AG04449 (cell line): ENCODE results near the gene ZNF292.
"Not testable (repeated sequence)": the region's sequence is repeated elsewhere in the genome, so short reads cannot be mapped to it uniquely, and the experiment has no call there.

Experiments
- CTCF ChIA-PET: fragments of 350-600 bp; formaldehyde crosslinking; extraction: SDS; loops from one replicate; lab custom pipeline; 2021; ENCODE audit warnings: antibody characterized with exemption; lab: Yijun Ruan, JAX
- POLR2A ChIA-PET: fragments of 400-600, 350-600 bp; formaldehyde crosslinking; extraction: SDS; loops from one replicate; lab custom pipeline; 2020; ENCODE audit warnings: antibody characterized with exemption, inconsistent platforms; lab: Yijun Ruan, JAX
- DNase-seq: peaks from one replicate; pipeline ENCODE4 v3.0.0-alpha.2; 2010; ENCODE audit warnings: low read depth, low spot score
- H3K4me3 ChIP-seq: 2 replicates; pipeline ENCODE4 v1.5.1; 2011; ENCODE audit warnings: low read depth, mild to moderate bottlenecking, control low read depth, low read length
- TF ChIP-seq, protein P1 (sequence below): IDR thresholded peaks from one replicate; pipeline ENCODE4 v1.5.1; 2011; ENCODE audit warnings: mild to moderate bottlenecking, moderate library complexity, low read length, control low read depth, inconsistent platforms; ENCODE audit not compliant: insufficient read depth; ENCODE audit errors: missing control alignments

Gene ZNF292

DNA sequence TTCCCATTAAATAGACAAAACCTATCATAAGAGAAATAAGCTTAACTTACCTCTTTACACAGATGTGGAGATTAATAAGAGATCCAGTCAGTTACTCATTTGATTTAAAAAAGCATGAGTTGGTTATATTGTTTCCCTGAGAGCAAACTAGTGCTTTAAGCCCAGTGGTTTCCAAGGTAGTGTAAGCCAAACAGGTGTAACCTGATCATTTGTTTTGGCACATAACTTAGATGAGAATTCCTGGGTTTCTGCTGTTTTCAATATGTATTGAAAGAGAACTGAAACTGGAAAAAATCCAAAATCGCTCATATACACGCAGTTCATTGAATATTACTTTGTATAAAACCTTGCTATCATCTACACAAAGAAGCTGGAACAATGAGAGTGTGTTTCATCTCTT, 136.5 kb downstream of the ZNF292 start:
- ChIA-PET CTCF (interaction anchor here (0.8 to 2.2 kb wide), 2 partner anchors 30 to 31 kb away, joined by 3 to 9 read pairs; partner anchors contain the start of gene SMIM8), POLR2A (no interaction called here)
- TF ChIP-seq, protein P1, sequence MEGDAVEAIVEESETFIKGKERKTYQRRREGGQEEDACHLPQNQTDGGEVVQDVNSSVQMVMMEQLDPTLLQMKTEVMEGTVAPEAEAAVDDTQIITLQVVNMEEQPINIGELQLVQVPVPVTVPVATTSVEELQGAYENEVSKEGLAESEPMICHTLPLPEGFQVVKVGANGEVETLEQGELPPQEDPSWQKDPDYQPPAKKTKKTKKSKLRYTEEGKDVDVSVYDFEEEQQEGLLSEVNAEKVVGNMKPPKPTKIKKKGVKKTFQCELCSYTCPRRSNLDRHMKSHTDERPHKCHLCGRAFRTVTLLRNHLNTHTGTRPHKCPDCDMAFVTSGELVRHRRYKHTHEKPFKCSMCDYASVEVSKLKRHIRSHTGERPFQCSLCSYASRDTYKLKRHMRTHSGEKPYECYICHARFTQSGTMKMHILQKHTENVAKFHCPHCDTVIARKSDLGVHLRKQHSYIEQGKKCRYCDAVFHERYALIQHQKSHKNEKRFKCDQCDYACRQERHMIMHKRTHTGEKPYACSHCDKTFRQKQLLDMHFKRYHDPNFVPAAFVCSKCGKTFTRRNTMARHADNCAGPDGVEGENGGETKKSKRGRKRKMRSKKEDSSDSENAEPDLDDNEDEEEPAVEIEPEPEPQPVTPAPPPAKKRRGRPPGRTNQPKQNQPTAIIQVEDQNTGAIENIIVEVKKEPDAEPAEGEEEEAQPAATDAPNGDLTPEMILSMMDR, result no peak
- DNase-seq, result no peak
- H3K4me3 ChIP-seq, result no peak overlapping the region

DNA sequence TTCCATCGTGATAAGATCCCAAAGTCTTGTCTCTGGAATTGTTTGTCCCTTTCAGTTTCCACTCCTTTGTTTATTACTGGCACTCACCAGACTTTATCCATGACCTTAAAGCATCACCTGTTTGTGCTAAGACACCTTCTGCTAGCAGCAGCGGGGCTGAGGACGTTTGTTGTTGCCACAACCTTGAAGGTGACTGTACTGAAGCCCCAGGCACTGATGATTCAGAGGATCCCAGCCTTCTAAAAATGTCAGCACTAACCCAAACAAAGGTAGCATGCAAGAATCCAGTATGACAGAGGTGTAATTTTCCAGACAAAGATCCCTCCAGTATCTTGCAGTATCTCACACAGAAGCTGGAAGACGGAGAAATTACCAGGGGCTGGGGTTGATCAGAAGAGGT, 138.2 kb downstream of the ZNF292 start:
- TF ChIP-seq, protein P1, result no peak
- ChIA-PET CTCF (no interaction called here), POLR2A (no interaction called here)
- no peak for DNase-seq
- H3K4me3 ChIP-seq, result no peak overlapping the region

DNA sequence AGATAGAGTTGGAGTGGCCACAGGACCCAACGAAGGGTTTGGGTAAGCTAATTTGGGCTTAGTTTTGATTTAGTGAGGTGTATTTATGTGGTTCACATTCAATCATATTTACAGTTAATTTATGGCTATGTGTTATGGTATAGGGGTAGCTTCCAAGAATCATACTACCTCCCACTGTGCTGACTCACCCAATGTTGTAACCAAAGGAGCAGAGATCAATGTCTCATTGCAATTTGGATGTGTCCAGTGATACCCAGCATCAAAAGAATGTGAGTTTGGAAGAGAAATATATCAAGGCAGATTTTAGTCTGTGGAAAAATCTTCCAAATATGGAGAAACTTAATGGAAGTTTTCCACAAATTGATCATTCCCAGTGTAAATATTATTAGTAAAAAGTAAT, 141.8 kb downstream of the ZNF292 start:
- TF ChIP-seq, protein P1, result no peak
- no peak for DNase-seq
- ChIA-PET POLR2A (no interaction called here), CTCF (no interaction called here)
- H3K4me3 ChIP-seq, result no peak overlapping the region

DNA sequence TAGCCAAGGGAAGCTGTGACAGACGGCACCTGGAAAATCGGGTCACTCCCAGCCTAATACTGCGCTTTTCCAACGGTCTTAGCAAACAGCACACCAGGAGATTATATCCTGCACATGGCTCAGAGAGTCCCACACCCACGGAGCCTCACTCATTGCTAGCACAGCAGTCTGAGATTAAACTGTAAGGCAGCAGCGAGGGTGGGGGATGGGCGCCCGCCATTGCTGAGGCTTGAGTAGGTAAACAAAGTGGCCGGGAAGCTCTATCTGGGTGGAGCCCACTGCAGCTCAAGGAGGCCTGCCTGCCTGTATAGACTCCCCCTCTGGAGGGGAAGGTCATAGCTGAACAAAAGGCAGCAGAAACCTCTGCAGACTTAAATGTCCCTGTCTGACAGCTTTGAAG, 145.9 kb downstream of the ZNF292 start:
- H3K4me3 ChIP-seq, CTCF ChIA-PET, DNase-seq, POLR2A ChIA-PET: not testable (repeated sequence)

DNA sequence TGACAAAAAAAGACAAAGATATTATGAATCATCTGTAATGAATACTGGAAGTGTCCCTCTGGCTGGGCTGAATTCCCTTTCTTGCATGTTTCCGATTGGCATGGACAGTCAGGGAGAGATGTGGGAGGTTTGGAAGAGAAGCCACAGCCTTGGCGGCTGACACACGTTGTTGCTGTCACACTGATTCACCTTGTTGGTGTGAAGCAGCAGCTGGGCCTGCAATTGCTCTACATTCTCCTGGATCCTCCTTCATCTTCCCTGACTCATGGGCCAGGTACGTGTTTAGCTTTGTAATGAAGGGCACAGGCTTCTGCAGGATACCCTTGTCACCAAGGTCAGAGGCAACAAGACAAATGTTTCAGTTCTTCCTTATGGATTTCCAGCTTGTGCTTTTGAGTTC, 153.6 kb downstream of the ZNF292 start:
- CTCF ChIA-PET, result interaction anchor here (0.7 to 6.6 kb wide), 2 partner anchors 12 to 13 kb away, joined by 3 to 31 read pairs; partner anchors contain the start of gene SMIM8
- H3K4me3 ChIP-seq, result no peak overlapping the region
- no peak for DNase-seq
- TF ChIP-seq, protein P1, result no peak
- POLR2A ChIA-PET, result interaction anchor here (0.6 kb wide), 1 partner anchor 216 kb away, joined by 3 read pairs; no protein-coding TSS in a partner anchor

DNA sequence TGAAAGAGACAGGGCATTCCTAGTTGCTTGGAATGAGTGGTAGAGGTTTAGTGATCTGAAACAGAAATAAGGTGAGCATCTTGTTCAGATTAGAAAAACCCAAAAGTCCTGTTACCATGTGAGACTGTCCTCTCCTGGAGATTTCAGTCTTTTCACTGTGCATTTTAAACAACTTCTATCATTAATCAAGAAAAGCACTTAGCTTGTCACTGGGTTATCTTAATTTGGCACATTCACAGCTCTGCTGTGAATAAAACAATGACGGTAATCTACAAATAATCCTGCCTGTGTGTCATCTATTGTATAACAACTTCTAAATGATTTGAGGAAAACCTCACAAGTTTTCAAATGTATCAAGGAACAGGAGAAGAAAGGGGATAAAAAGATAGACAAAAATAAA, 157.5 kb downstream of the ZNF292 start:
- TF ChIP-seq, protein P1, result no peak
- ChIA-PET CTCF (interaction anchor here (0.8 to 6.6 kb wide), 2 partner anchors 9 to 152 kb away, joined by 3 to 31 read pairs; partner anchors contain the start of gene SMIM8), POLR2A (no interaction called here)
- no peak for DNase-seq
- H3K4me3 ChIP-seq, result no peak overlapping the region
